Tibial nerve (tissue), 4 donors: Measurements from ENCODE around the gene GRB2.

Experiments used
- EP300 ChIP-seq, 2 donors: sonication (generic); formaldehyde crosslinking; IDR thresholded peaks; one replicate each; pipeline ENCODE4 v1.6.1; 2017; ENCODE audit warnings: antibody characterized with exemption in 2 of 2, mild to moderate bottlenecking in 1 of 2
- POLR2A ChIP-seq, 2 donors: fragments of 450-650 bp; IDR thresholded peaks; one replicate each; pipeline ENCODE4 v1.6.1; 2017; ENCODE audit warnings: antibody characterized with exemption in 2 of 2, mild to moderate bottlenecking in 2 of 2, moderate library complexity in 2 of 2
- TF ChIP-seq, protein P1 (sequence below), 5 experiments: fragments of 200-600 bp in 3 of 5; fragments of 450-650 bp in 2 of 5; sonication (generic) in 3 of 5; IDR thresholded peaks; one replicate each; pipeline ENCODE4 v1.5.1; 2016 to 2019; ENCODE audit warnings: antibody characterized with exemption in 5 of 5, mild to moderate bottlenecking in 3 of 5, moderate library complexity in 2 of 5

DNA sequence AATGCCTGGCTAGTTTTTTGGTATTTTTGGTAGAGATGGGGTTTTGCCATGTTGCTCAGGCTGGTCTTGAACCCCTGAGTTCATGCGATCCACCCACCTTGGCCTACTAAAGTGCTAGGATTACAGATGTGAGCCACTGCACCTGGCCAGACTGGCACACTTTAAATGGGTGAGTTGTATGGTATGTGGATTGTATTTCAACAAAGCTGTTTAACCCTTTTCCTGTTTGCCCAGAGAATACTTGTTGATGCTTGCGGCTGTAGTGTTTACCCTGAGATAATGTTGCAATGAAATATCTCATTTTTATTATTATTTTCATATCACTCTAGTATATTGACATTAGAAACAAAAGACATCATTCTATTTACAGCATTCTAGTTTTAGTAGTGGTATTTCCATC lies 33.8 kb upstream of the GRB2 start:
- TF ChIP-seq, protein P1, sequence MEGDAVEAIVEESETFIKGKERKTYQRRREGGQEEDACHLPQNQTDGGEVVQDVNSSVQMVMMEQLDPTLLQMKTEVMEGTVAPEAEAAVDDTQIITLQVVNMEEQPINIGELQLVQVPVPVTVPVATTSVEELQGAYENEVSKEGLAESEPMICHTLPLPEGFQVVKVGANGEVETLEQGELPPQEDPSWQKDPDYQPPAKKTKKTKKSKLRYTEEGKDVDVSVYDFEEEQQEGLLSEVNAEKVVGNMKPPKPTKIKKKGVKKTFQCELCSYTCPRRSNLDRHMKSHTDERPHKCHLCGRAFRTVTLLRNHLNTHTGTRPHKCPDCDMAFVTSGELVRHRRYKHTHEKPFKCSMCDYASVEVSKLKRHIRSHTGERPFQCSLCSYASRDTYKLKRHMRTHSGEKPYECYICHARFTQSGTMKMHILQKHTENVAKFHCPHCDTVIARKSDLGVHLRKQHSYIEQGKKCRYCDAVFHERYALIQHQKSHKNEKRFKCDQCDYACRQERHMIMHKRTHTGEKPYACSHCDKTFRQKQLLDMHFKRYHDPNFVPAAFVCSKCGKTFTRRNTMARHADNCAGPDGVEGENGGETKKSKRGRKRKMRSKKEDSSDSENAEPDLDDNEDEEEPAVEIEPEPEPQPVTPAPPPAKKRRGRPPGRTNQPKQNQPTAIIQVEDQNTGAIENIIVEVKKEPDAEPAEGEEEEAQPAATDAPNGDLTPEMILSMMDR (IDR thresholded peaks at IDR 0.05) = no peak
- no peak for TF ChIP-seq POLR2A (IDR thresholded peaks at IDR 0.05)
- TF ChIP-seq EP300 (IDR thresholded peaks at IDR 0.05) = no peak
